Breast epithelium (tissue), 4 donors: ENCODE data around the gene THADA. TPM values are rescaled to one million over a fixed set of nuclear protein-coding genes. Genes with fewer than 3 reads are reported as not detected.

ENCODE experiments used
- DNase-seq, 2 donors: peaks; one replicate each; pipeline ENCODE4 v3.0.0-alpha.2; 2019; ENCODE audit warnings: low spot score in 2 of 2
- H3K27ac ChIP-seq, 2 donors: fragments of 200-600 bp; sonication (generic) in 1 of 2; one replicate each; pipeline ENCODE4 v1.5.1; 2016 to 2019; ENCODE audit warnings: mild to moderate bottlenecking in 1 of 2
- H3K27me3 ChIP-seq, 2 donors: fragments of 200-600 bp; sonication (generic) in 1 of 2; one replicate each; pipeline versions ENCODE4 v1.5.1 to v1.6.0; 2017 to 2019; ENCODE audit warnings: control low read depth in 1 of 2, mild to moderate bottlenecking in 1 of 2
- H3K36me3 ChIP-seq: fragments of 200-600 bp; one replicate; pipeline ENCODE4 v1.5.1; 2019
- H3K4me1 ChIP-seq, 2 donors: fragments of 200-600 bp; sonication (generic); one replicate each; pipeline ENCODE4 v1.5.1; 2016 to 2019; ENCODE audit warnings: control low read depth in 1 of 2
- H3K4me3 ChIP-seq, 3 donors: fragments of 200-600 bp; sonication (generic); 1 replicate in 2 of 3; 2 replicates in 1 of 3; pipeline ENCODE4 v1.5.1; 2016 to 2019; ENCODE audit warnings: mild to moderate bottlenecking in 3 of 3, moderate library complexity in 2 of 3
- H3K9me3 ChIP-seq, 2 donors: fragments of 200-600 bp; sonication (generic) in 1 of 2; one replicate each; pipeline ENCODE4 v1.5.1; 2016 to 2019; ENCODE audit warnings: control low read depth in 1 of 2
- POLR2A ChIP-seq: fragments of 450-650 bp; IDR thresholded peaks from one replicate; pipeline ENCODE4 v1.6.1; 2016; ENCODE audit warnings: antibody characterized with exemption, mild to moderate bottlenecking, moderate library complexity
- POLR2AphosphoS5 ChIP-seq, 3 donors: sonication (generic); formaldehyde crosslinking; IDR thresholded peaks; one replicate each; pipeline ENCODE4 v1.6.1; 2017; ENCODE audit warnings: antibody characterized with exemption in 3 of 3
- intact Hi-C: fragments of 100-400 bp; cut with DNase I; formaldehyde crosslinking; loops from one replicate; pipeline ENCODE4 v1.15.1; 2023; ENCODE audit warnings: low total_unique reads
- total RNA-seq, 3 donors: library from RNA; depleted of rRNA; stranded (reverse); fragments of >200 nt; gene quantifications; one replicate each; pipeline ENCODE4 v1.1.0, GENCODE V29; 2016
- TF ChIP-seq, protein P1 (sequence below), 3 donors: fragments of 450-650 bp; IDR thresholded peaks; one replicate each; pipeline ENCODE4 v1.5.1; 2016 to 2017; ENCODE audit warnings: antibody characterized with exemption in 3 of 3, mild to moderate bottlenecking in 3 of 3, moderate library complexity in 3 of 3

THADA gene
- total RNA-seq, 3 donors from 2014 or later: 41.1 to 60.6 (median 49.5) TPM

DNA sequence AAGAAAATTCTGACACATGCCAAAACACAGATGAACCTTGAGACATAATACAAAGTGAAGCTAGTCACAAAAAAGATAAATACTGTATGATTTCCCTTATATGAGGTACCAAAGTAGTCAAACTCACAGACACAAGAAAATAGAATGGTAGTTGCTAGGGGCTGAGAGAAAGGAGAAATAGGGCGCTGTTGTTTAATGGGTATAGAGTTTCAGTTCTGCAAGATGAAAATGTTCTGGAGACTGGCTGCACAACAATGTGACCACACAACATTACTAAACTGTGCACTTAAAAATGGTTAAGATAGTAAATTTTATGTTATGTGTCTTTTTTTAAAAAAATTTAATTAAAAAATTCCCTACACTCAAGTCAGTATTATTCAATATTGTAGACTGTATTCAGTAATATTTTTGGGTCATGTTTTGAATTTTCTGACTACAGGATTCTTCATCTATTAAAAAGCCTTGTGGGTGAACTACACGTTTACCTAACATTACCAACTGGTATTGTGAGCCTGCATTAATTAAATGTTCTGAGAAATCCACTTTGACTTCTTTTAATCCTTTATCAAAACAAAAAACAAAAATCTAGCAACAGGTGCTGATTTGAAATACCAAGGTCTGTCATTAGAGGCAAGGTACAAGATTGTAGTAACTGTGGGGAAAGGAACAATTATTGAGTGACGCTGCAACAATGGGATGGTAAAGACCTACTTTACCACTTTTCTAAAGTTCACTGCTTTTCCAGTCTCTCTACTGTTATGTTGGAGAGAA, 228.6 kb downstream of the THADA start:
- Histone ChIP-seq H3K9me3 (no peaks in the 10 kb centered on the region), H3K27ac (no peak overlapping the region), H3K4me1 (no peaks in the 10 kb centered on the region), H3K4me3 (no peak overlapping the region), H3K27me3 (no peaks in the 10 kb centered on the region), H3K36me3 (no peaks in the 10 kb centered on the region)
- intact Hi-C loops: no loop called here
- TF ChIP-seq POLR2AphosphoS5 (IDR thresholded peaks at IDR 0.05) (no peak), POLR2A (no peak)
- TF ChIP-seq, protein P1, sequence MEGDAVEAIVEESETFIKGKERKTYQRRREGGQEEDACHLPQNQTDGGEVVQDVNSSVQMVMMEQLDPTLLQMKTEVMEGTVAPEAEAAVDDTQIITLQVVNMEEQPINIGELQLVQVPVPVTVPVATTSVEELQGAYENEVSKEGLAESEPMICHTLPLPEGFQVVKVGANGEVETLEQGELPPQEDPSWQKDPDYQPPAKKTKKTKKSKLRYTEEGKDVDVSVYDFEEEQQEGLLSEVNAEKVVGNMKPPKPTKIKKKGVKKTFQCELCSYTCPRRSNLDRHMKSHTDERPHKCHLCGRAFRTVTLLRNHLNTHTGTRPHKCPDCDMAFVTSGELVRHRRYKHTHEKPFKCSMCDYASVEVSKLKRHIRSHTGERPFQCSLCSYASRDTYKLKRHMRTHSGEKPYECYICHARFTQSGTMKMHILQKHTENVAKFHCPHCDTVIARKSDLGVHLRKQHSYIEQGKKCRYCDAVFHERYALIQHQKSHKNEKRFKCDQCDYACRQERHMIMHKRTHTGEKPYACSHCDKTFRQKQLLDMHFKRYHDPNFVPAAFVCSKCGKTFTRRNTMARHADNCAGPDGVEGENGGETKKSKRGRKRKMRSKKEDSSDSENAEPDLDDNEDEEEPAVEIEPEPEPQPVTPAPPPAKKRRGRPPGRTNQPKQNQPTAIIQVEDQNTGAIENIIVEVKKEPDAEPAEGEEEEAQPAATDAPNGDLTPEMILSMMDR (IDR thresholded peaks at IDR 0.05): no peak
- DNase-seq: no peak

DNA sequence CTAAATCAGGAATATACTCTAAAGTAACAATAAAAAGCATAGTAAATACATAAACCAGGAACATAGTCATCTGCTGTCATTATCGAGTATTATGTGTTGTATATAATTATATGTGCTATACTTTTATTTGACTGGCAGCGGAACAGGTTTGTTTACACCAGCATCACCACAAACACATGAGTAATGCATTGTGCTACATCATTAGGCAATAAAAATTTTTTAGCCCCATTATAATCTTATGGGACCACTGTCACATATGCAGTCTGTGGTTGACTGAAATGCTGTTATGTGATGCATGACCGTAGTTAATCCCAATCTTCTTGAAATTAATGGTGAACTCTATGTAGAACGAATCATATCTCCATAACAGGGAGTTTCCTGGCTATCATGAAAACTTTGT, 232.7 kb downstream of the THADA start:
- Histone ChIP-seq H3K4me1 (no peaks in the 10 kb centered on the region), H3K4me3 (no peak overlapping the region), H3K9me3 (no peaks in the 10 kb centered on the region), H3K27me3 (no peaks in the 10 kb centered on the region), H3K27ac (no peak overlapping the region), H3K36me3 (no peaks in the 10 kb centered on the region)
- DNase-seq: no peak
- TF ChIP-seq POLR2A (no peak), POLR2AphosphoS5 (IDR thresholded peaks at IDR 0.05) (no peak)
- TF ChIP-seq, protein P1 (IDR thresholded peaks at IDR 0.05): no peak
- intact Hi-C loops: no loop called here

DNA sequence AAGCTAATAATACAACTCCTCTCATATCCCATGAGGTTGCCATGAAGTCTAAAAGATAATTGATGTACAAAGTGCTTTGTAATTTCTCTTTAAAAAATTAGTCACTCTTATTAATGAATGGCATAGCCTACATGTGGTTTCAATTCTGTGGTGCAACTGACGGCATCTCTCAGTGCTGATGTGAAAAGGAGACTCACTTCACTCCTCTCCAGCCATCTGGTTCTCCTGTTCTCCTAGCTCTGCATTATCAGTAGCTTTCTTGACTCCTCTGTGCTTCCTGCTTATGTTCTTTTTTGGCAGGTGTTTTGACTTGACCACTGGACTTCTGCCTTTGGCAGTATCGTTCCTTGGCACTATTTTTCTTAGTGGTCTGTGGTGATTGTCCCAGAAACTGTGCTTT, 234.6 kb downstream of the THADA start:
- Histone ChIP-seq H3K27ac (no peak overlapping the region), H3K27me3 (no peaks in the 10 kb centered on the region), H3K4me1 (no peaks in the 10 kb centered on the region), H3K36me3 (no peaks in the 10 kb centered on the region), H3K9me3 (no peaks in the 10 kb centered on the region), H3K4me3 (no peak overlapping the region)
- no peak for DNase-seq
- TF ChIP-seq POLR2A (no peak), POLR2AphosphoS5 (IDR thresholded peaks at IDR 0.05) (no peak)
- TF ChIP-seq, protein P1 (IDR thresholded peaks at IDR 0.05): no peak
- intact Hi-C loops: no loop called here

DNA sequence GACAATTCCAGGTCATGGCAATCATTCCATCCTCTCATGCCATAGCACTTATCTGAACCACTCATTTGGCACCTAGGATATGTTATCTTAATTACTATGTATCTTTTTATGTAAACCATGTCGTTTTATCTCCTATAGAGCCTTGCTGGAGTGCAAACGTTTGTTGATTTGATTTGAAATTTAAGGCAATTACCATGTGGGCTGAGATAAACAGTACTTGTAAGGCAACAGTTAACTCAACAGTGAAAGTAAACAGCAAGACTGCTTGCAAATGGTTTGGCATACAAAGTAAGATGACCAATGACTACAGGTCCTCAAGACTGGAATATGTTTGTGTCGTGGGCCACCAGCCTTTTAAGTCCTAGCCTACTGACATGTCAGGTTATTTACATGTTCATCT, 235.7 kb downstream of the THADA start:
- Histone ChIP-seq H3K9me3 (no peaks in the 10 kb centered on the region), H3K4me3 (no peak overlapping the region), H3K27ac (no peak overlapping the region), H3K36me3 (no peaks in the 10 kb centered on the region), H3K27me3 (no peaks in the 10 kb centered on the region), H3K4me1 (no peaks in the 10 kb centered on the region)
- no peak for DNase-seq
- intact Hi-C loops: no loop called here
- no peak for TF ChIP-seq POLR2AphosphoS5 (IDR thresholded peaks at IDR 0.05)
- TF ChIP-seq POLR2A: no peak
- TF ChIP-seq, protein P1 (IDR thresholded peaks at IDR 0.05): no peak

DNA sequence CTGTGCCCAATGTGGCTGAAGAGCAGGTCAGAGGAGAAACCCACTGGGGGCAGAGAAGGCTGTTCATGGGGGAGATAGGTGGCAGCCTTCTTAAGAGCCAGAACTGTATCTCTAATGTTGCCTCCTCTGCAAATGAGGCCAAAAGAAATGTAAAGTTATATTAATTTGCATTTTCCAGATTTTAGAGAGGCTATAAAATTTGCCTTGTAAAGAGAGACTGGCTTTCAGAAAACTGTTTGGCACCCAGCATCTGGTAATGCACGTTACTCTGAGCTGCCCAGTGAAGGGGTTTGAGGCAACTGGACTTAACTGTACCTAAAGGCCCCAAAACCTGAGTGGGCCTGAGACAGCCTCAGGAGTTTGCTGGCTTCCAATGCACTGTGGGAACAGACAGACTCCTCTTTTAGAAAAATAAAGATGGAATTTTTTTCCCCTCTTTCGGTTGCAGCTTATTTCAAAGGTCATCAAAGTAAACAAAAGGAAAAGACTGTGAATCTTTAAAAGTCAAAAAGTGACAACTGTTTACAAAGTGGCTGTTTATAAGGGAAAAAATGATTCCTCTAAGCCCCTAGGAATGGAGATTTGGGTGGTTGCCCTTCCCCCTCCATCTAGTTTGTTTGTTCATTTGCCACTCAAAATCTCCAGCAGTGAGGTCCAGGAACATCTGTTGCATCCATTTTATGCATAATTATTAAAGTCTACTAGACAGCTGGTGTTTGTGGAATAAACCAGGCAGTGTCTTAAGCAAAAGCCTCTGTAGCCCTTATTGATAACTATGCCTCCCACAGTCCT, 237.2 kb downstream of the THADA start:
- DNase-seq: no peak
- TF ChIP-seq POLR2AphosphoS5 (IDR thresholded peaks at IDR 0.05): no peak
- no peak for TF ChIP-seq POLR2A
- TF ChIP-seq, protein P1 (IDR thresholded peaks at IDR 0.05): no peak
- H3K4me1 ChIP-seq: no peaks in the 10 kb centered on the region
- intact Hi-C loops: no loop called here
- H3K27me3 ChIP-seq: no peaks in the 10 kb centered on the region
- no peak overlapping the region for H3K4me3 ChIP-seq
- H3K36me3 ChIP-seq: no peaks in the 10 kb centered on the region
- no peaks in the 10 kb centered on the region for H3K9me3 ChIP-seq
- H3K27ac ChIP-seq: no peak overlapping the region
